Natural killer cell (primary cell): ENCODE results near the gene MSI2. TPM values are rescaled to one million over a fixed set of nuclear protein-coding genes. Genes with fewer than 3 reads are reported as not detected.

Experiments used
- ATAC-seq, 3 donors: fragments of 150-1000 bp in 2 of 3; fragments of 200-7000 bp in 1 of 3; cut with Tn5 transposase; 1 replicate in 1 of 3; 2 replicates in 2 of 3; pipeline ENCODE4 v1.10.0; 2021; ENCODE audit warnings: mild to moderate bottlenecking in 2 of 3, moderate library complexity in 2 of 3
- DNase-seq, 2 donors: peaks; one replicate each; pipeline versions ENCODE4 v3.0.0 to v3.0.0-alpha.2; 2013 to 2021; ENCODE audit warnings: mixed read lengths in 1 of 2
- H3K27ac ChIP-seq: one replicate; pipeline ENCODE4 v1.5.1; 2013; ENCODE audit warnings: mild to moderate bottlenecking, low read length
- H3K27me3 ChIP-seq: one replicate; pipeline ENCODE4 v1.6.1; 2013; ENCODE audit warnings: low read length; ENCODE audit not compliant: control insufficient read depth, insufficient read depth
- H3K36me3 ChIP-seq: one replicate; pipeline ENCODE4 v1.6.1; 2013; ENCODE audit warnings: low read length; ENCODE audit not compliant: control insufficient read depth, insufficient read depth
- H3K4me1 ChIP-seq: one replicate; pipeline ENCODE4 v1.6.1; 2013; ENCODE audit warnings: low read length; ENCODE audit not compliant: control insufficient read depth, insufficient read depth
- H3K4me3 ChIP-seq: one replicate; pipeline ENCODE4 v1.5.1; 2013; ENCODE audit warnings: low read length
- H3K9me3 ChIP-seq: one replicate; pipeline ENCODE4 v1.6.1; 2013; ENCODE audit warnings: low read length; ENCODE audit not compliant: control insufficient read depth, insufficient read depth
- H3K27ac Mint-ChIP-seq, 2 donors: one replicate each; pipeline ENCODE4 v1.8.0; 2022; ENCODE audit warnings: mild to moderate bottlenecking in 2 of 2, mixed read lengths in 2 of 2, moderate library complexity in 1 of 2
- H3K27me3 Mint-ChIP-seq, 2 donors: one replicate each; pipeline ENCODE4 v1.8.0; 2022; ENCODE audit warnings: low read depth in 2 of 2, mixed read lengths in 2 of 2
- H3K36me3 Mint-ChIP-seq: one replicate; pipeline ENCODE4 v1.8.0; 2022; ENCODE audit warnings: mixed read lengths
- H3K4me1 Mint-ChIP-seq, 2 donors: one replicate each; pipeline ENCODE4 v1.8.0; 2022; ENCODE audit warnings: mixed read lengths in 2 of 2
- H3K4me3 Mint-ChIP-seq: one replicate; pipeline ENCODE4 v1.8.0; 2022; ENCODE audit warnings: mild to moderate bottlenecking, moderate library complexity, mixed read lengths
- H3K9me3 Mint-ChIP-seq, 2 donors: one replicate each; pipeline ENCODE4 v1.8.0; 2022; ENCODE audit warnings: mixed read lengths in 2 of 2
- CTCF ChIP-seq: fragments of 200-600 bp; IDR thresholded peaks from one replicate; pipeline ENCODE4 v1.8.0; 2022; ENCODE audit warnings: antibody characterized with exemption
- WGBS: methylation state at CpG from one replicate; pipeline ENCODE4 v1.1.7; 2013; ENCODE audit warnings: missing lambda C conversion rate; ENCODE audit not compliant: insufficient coverage; 5-methylcytosine and 5-hydroxymethylcytosine counted together
- intact Hi-C: fragments of 100-400 bp; cut with micrococcal nuclease; formaldehyde crosslinking; loops from one replicate; pipeline ENCODE4 v1.14.2; 2022
- total RNA-seq, 4 donors: library from RNA; stranded (reverse); fragments of 120-200 nt in 1 of 4; gene quantifications; one replicate each; pipeline versions ENCODE4 v1.2.3 to v1.2.4, GENCODE V29; 2013 to 2022

Gene MSI2
- total RNA-seq, 3 donors from 2014 or later (not counting 1 experiment from before 2014, with no cell fraction given) = 95.5 to 145 (median 96.8) TPM

GRCh38 chr17:57235124-57235523 lies 21.2 kb upstream of the MSI2 start:
- Histone ChIP-seq H3K27me3 (no peaks in the 10 kb centered on the region), H3K27ac (no peak overlapping the region), H3K36me3 (no peaks in the 10 kb centered on the region), H3K9me3 (no peaks in the 10 kb centered on the region), H3K4me3 (no peak overlapping the region), H3K4me1 (no peaks in the 10 kb centered on the region)
- 93% methylated on average over 6 of the region's 6 CpGs for WGBS
- intact Hi-C loops = no loop called here
- Mint-ChIP-seq H3K4me1 (no peaks in the 10 kb centered on the region), H3K4me3 (no peak overlapping the region), H3K27ac (no peak overlapping the region), H3K27me3 (peaks cover 21 to 35% of the 10 kb centered on the region in 2 donors), H3K9me3 (no peaks in the 10 kb centered on the region), H3K36me3 (no peaks in the 10 kb centered on the region)
- ATAC-seq = no peak
- no peak for DNase-seq
- no peak for TF ChIP-seq CTCF

DNA sequence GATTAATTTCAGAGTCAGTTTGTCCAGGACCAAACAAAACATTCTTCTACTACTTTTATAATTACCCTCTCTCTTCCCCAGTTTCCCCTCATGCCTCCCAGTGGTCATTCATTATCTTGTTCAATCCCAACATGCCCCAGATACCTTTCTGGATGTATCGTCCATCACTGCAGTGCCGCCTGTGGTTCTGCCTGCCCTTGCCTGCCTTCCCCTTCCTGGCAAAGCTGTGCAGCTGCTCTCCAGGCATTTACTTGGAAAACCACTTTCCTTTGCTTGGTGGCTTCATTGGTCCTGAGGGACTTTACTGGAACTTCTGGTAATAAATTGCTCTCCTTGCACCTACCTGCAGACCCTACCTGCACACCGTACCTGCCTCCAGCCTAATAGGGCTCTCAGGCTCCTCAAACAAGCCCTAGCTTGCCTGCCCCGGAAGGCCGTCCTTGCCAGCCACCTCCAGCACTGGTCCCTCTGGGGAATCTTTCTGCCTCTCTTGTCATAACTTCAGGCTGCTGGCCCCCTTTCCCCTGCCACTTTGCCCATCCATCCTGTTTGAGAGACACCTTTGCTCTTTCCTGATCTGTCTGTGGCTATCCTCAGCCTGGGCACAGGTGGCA lies 19.5 kb upstream of the MSI2 start:
- peaks cover 22 to 39% of the 10 kb centered on the region in 2 donors for H3K27me3 Mint-ChIP-seq
- no peak for TF ChIP-seq CTCF

GRCh38 chr17:57240648-57241047 lies 15.7 kb upstream of the MSI2 start:
- Mint-ChIP-seq H3K9me3 (no peaks in the 10 kb centered on the region), H3K4me3 (no peak overlapping the region), H3K36me3 (no peaks in the 10 kb centered on the region), H3K4me1 (peaks cover 8% of the 10 kb centered on the region in 2 donors), H3K27me3 (peaks cover 23 to 54% of the 10 kb centered on the region in 2 donors), H3K27ac (no peak overlapping the region)
- no peak for DNase-seq
- Histone ChIP-seq H3K4me3 (no peak overlapping the region), H3K27ac (no peak overlapping the region), H3K4me1 (no peaks in the 10 kb centered on the region), H3K27me3 (no peaks in the 10 kb centered on the region), H3K36me3 (no peaks in the 10 kb centered on the region), H3K9me3 (no peaks in the 10 kb centered on the region)
- WGBS = 100% methylated on average over 1 of the region's 3 CpGs
- intact Hi-C loops = no loop called here
- TF ChIP-seq CTCF = no peak
- ATAC-seq = no peak

More for the DNA sequence above, 19.5 kb upstream of the MSI2 start:
- Mint-ChIP-seq H3K27ac (no peak overlapping the region), H3K9me3 (no peaks in the 10 kb centered on the region), H3K36me3 (no peaks in the 10 kb centered on the region), H3K4me1 (no peaks in the 10 kb centered on the region), H3K4me3 (no peak overlapping the region)
- Histone ChIP-seq H3K27ac (no peak overlapping the region), H3K27me3 (no peaks in the 10 kb centered on the region), H3K36me3 (no peaks in the 10 kb centered on the region), H3K4me3 (no peak overlapping the region), H3K4me1 (no peaks in the 10 kb centered on the region), H3K9me3 (no peaks in the 10 kb centered on the region)
- ATAC-seq (no peak), DNase-seq (no peak)
- WGBS = 95% methylated on average over 5 of the region's 5 CpGs
- intact Hi-C loops = no loop called here

- no peak for TF ChIP-seq CTCF
- 45% methylated on average over 7 of the region's 7 CpGs for WGBS
- H3K27me3 Mint-ChIP-seq = peaks cover 24 to 53% of the 10 kb centered on the region in 2 donors
- no peaks in the 10 kb centered on the region for H3K36me3 ChIP-seq
- H3K36me3 Mint-ChIP-seq = no peaks in the 10 kb centered on the region
- H3K27ac ChIP-seq = no peak overlapping the region
- no peak overlapping the region for H3K4me3 Mint-ChIP-seq
- intact Hi-C loops = loop anchor here (2.0 kb wide), 1 partner anchor 111 kb away; no protein-coding TSS in a partner anchor
- H3K9me3 ChIP-seq = no peaks in the 10 kb centered on the region
- H3K27me3 ChIP-seq = no peaks in the 10 kb centered on the region
- DNase-seq = no peak
- H3K27ac Mint-ChIP-seq = no peak overlapping the region
- no peak for ATAC-seq
- no peaks in the 10 kb centered on the region for H3K9me3 Mint-ChIP-seq
- H3K4me1 Mint-ChIP-seq = peaks cover 8% of the 10 kb centered on the region in 2 donors
- H3K4me3 ChIP-seq = no peak overlapping the region
- H3K4me1 ChIP-seq = no peaks in the 10 kb centered on the region
These were observed 14.2 kb upstream of the MSI2 start for GRCh38 chr17:57242148-57242547.
